ENCODE data around the gene STC2.
"Not testable (repeated sequence)": the region's sequence is repeated elsewhere in the genome, so short reads cannot be mapped to it uniquely, and the experiment has no call there.

The STC2 gene, protein sequence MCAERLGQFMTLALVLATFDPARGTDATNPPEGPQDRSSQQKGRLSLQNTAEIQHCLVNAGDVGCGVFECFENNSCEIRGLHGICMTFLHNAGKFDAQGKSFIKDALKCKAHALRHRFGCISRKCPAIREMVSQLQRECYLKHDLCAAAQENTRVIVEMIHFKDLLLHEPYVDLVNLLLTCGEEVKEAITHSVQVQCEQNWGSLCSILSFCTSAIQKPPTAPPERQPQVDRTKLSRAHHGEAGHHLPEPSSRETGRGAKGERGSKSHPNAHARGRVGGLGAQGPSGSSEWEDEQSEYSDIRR

GRCh38 chr5:173327948-173328843, at the start of gene STC2:
STC2 (minus strand) TSS chr5:173328414; CDS start chr5:173328193, 221 bp downstream.
- peak within 1 kb of the TSS; percentile 89 for H3K4me3 ChIP-seq (ENCODE audit: low read depth, low read length)
- peak; percentile 80 for DNase-seq (ENCODE audit: low read depth)

DNA sequence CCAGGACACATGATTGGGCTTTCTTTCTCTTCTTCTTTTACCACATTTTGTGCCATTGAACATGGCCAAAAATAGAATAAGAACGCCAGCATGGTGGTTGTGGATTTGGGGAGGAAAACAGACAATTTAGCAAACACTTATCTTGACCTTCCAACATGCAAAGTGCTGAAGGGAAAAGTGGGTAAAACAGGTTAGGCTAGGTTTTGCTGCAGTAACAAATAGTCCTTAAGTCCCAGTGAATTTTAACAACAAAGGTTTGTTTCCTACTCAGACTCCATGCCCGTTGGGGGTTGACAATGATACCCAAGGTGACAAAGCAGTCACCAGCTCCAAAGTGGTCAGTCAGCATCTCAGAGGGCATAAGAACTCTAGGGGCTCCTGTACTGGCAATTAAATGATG, 43.2 kb upstream of the STC2 start:
- no peak for DNase-seq (ENCODE audit: low read depth)
- no peak overlapping the region for H3K4me3 ChIP-seq (ENCODE audit: low read depth, low read length)

DNA sequence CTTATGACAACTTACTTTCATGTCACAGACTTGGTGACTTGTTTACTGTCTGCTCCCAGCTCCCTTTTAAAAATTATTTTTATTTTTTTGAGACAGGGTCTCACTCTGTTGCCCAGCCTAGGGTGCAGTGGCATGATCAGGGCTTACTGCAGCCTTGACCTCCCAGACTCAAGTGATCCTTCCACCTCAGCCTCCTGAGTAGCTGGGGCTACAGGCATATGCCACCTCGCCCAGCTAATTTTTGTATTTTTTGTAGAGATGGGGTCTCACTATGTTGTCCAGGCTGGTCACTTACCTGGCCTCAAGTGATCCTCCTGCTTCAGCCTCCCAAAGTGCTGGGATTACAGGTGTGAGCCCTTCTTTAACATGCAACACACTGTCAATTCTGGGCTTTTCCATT, 35.2 kb upstream of the STC2 start:
- H3K4me3 ChIP-seq (ENCODE audit: low read depth, low read length); DNase-seq (ENCODE audit: low read depth): not testable (repeated sequence)

GRCh38 chr5:173355561-173355960, 27.3 kb upstream of the STC2 start:
- no peak overlapping the region for H3K4me3 ChIP-seq (ENCODE audit: low read depth, low read length)
- DNase-seq (ENCODE audit: low read depth) = no peak

DNA sequence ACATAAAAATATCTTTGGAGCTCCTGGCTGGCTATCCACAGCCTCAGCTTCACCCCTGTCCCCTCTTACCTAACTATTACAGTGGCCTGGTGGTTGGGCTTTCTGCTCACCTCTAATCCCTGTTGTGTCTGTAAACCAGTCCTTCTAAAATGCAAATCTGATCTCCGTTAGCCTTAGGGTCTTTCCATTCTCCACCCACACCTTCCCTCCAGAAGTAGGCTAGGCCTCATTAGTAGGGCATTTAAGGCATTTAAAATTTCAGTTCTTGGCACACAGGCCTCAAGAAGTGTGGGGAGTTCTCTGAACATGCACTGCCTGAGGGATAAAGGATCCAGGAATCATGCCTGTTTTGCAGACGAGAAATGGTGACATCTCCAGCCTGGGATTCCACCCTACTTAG, 26.4 kb upstream of the STC2 start:
- H3K4me3 ChIP-seq (ENCODE audit: low read depth, low read length) = no peak overlapping the region
- DNase-seq (ENCODE audit: low read depth) = no peak

- H3K4me3 ChIP-seq (ENCODE audit: low read depth, low read length) = no peak overlapping the region
- no peak for DNase-seq (ENCODE audit: low read depth)
These were observed 24.4 kb upstream of the STC2 start for GRCh38 chr5:173352366-173353349.

DNA sequence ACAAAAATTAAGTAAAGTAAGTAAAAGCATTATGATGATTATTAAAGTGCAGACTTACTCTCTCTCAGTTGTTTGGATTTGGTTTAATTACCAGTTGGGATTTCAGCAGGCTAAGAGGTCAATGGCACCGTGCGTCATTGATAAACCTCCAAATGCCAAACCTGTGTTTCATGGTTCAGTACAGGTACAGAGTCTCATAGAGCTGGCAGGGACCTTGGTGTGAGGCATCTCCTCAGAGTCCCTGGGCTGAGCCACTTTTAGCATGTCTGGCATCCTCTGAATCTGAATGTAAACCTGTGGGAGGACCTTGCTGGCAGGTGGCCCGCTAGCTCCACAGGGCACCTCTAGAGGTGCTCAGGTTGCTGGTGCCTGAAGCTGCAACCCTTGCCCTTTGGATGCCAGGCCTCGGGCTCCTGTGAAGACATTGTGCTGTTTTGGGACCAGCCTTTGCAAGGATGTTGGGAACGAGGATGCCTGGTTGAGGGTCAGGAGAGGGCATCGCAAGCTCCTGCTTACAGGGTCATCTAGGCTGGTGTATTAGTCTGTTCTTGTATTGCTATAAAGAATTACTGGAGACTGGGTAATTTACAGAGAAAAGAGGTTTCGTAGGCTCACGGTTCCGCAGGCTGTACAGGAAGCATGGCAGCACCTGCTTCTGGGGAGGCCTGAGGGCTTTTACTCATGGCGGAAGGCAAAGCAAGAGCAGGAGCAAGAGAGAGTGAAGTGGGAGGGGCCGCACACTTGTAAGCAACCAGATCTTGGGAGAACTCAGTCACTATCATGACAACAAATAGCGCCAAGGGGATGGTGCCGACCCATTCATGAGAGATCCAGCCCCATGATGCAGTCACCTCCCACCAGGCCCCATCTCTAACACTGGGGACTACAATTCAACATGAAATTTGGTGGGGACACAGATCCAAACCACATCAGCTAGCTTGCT, 14.9 kb upstream of the STC2 start:
- H3K4me3 ChIP-seq (ENCODE audit: low read depth, low read length) = no peak overlapping the region
- DNase-seq (ENCODE audit: low read depth) = no peak

DNA sequence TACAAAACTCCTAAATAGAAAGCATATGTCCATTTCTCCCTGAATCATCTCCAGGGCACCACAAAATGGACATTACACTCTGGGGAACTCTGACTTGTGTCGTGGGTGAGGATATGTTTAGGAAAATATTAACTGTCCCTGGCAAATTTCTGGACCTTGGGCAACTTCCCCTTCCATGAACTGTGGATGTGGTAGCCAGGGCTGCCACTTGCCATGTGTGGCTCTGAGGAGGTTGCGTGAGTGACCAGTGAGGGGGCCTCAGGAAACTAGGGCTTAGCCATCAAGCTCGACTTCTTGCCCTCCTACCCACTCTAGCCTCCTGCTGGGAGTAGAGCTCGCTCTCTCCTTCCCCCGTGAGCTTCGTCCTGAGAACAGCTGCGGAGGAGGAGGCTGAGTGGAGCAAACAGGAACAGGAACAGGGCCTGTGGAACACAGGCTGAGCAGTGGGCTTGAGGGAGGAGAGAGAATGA, 13.8 kb upstream of the STC2 start:
- no peak for DNase-seq (ENCODE audit: low read depth)

DNA sequence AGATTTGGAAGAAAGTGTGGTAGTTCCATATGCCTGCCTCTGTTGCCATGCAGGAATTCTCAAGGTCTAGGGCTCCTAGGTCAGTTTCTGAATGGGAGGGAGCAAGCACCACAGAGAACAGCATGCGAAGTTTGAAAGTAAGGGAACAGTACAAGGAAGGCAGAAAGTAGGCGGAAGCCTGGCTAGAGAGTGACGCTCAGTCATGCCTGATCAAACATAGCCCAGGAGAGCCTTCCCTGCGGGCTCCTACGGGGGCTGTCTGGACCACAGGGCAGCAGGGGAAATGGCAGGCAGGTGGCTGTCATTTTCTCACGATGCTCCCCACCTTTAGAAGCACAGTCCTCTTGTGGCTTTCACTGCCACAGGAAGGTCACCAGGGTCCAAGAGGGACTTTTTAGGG, 12.8 kb upstream of the STC2 start:
- no peak for DNase-seq (ENCODE audit: low read depth)
- H3K4me3 ChIP-seq (ENCODE audit: low read depth, low read length) = no peak overlapping the region

More for the DNA sequence above, 13.8 kb upstream of the STC2 start:
- no peak overlapping the region for H3K4me3 ChIP-seq (ENCODE audit: low read depth, low read length)

DNA sequence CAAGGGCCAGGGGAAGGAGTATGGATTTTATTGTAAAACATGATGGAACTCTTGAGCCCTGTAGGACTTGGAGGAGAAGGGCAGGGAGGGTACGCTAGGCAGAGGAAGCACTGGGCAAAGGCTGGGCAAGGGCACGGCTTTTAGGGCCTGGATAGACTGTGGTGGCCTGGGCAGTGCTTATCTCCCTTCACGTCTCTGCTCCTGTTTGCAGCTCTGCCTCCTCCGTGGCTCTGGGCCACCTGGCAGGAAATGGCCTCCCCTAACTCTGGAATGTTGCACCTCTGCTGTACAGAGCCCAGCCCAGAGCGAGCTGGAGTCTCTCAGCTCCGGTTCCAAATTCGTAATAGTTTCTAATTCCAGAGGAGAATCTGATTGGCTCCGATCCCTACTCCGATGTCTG, 12.2 kb upstream of the STC2 start:
- H3K4me3 ChIP-seq (ENCODE audit: low read depth, low read length) = no peak overlapping the region
- DNase-seq (ENCODE audit: low read depth) = no peak

- no peak overlapping the region for H3K4me3 ChIP-seq (ENCODE audit: low read depth, low read length)
- no peak for DNase-seq (ENCODE audit: low read depth)
These were observed 11.1 kb upstream of the STC2 start for GRCh38 chr5:173339286-173339685.

GRCh38 chr5:173338380-173339015, 10.3 kb upstream of the STC2 start:
- no peak for DNase-seq (ENCODE audit: low read depth)
- H3K4me3 ChIP-seq (ENCODE audit: low read depth, low read length) = no peak overlapping the region

DNA sequence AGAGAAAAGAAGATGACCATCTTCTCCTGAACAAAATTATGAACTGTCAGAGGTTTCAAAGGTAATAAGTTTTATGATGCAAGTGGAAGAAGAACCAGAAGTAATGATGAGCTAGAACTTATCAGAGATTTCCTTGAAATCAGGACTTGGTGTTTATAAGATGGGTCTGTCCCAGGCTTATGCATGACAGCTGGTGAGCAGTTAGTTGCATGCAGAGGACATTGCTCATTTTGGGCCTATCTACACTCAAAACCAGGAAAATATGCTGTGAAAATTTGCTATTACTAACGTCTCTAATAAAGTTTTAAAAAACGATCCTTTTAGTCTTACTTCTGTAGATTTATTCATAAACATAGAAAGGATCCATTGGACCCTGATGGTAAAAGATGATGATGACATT, 6.6 kb upstream of the STC2 start:
- no peak for DNase-seq (ENCODE audit: low read depth)
- H3K4me3 ChIP-seq (ENCODE audit: low read depth, low read length) = no peak overlapping the region

GRCh38 chr5:173333925-173334661, 5.9 kb upstream of the STC2 start:
- H3K4me3 ChIP-seq (ENCODE audit: low read depth, low read length) = no peak overlapping the region
- DNase-seq (ENCODE audit: low read depth) = no peak

- no peak overlapping the region for H3K4me3 ChIP-seq (ENCODE audit: low read depth, low read length)
- DNase-seq (ENCODE audit: low read depth) = peak; percentile 56
These were observed 3.8 kb upstream of the STC2 start for GRCh38 chr5:173331956-173332479.

- no peak overlapping the region for H3K4me3 ChIP-seq (ENCODE audit: low read depth, low read length)
- no peak for DNase-seq (ENCODE audit: low read depth)
These were observed 3.1 kb upstream of the STC2 start for GRCh38 chr5:173331287-173331686.
